Thyroid gland (tissue), 4 donors: Measurements from ENCODE around the gene FERMT1. TPM values are rescaled to one million over a fixed set of nuclear protein-coding genes. Genes with fewer than 3 reads are reported as not detected.

ENCODE experiments used
- DNase-seq, 2 donors: peaks; one replicate each; pipeline ENCODE4 v3.0.0-alpha.2; 2019
- H3K27ac ChIP-seq, 3 donors: fragments of 200-600 bp; sonication (generic); 1 replicate in 2 of 3; 2 replicates in 1 of 3; pipeline ENCODE4 v1.5.1; 2016 to 2019; ENCODE audit warnings: mild to moderate bottlenecking in 1 of 3, moderate library complexity in 1 of 3
- H3K27me3 ChIP-seq: fragments of 200-600 bp; sonication (generic); one replicate; pipeline ENCODE4 v1.5.1; 2019
- H3K36me3 ChIP-seq, 2 donors: fragments of 200-600 bp; sonication (generic); one replicate each; pipeline ENCODE4 v1.5.1; 2016 to 2019
- H3K4me1 ChIP-seq, 2 donors: fragments of 200-600 bp; sonication (generic); one replicate each; pipeline ENCODE4 v1.5.1; 2017 to 2019
- H3K4me3 ChIP-seq, 3 donors: fragments of 200-600 bp; sonication (generic); replicated peaks in 1 of 3; 1 replicate in 2 of 3; 2 replicates in 1 of 3; pipeline ENCODE4 v1.5.1; 2016; ENCODE audit warnings: mild to moderate bottlenecking in 1 of 3
- H3K9me3 ChIP-seq: fragments of 200-600 bp; sonication (generic); one replicate; pipeline ENCODE4 v1.5.1; 2017
- CTCF ChIP-seq, 6 experiments: fragments of 200-600 bp in 3 of 6; fragments of 450-650 bp in 3 of 6; sonication (generic) in 3 of 6; IDR thresholded peaks; one replicate each; pipeline ENCODE4 v1.5.1; 2016 to 2019; ENCODE audit warnings: antibody characterized with exemption in 6 of 6, mild to moderate bottlenecking in 2 of 6, inconsistent platforms in 1 of 6, moderate library complexity in 1 of 6
- POLR2A ChIP-seq, 2 donors: fragments of 450-650 bp; IDR thresholded peaks; one replicate each; pipeline ENCODE4 v1.6.1; 2017; ENCODE audit warnings: antibody characterized with exemption in 2 of 2, mild to moderate bottlenecking in 2 of 2, moderate library complexity in 1 of 2
- WGBS, 2 donors: methylation state at CpG; one replicate each; pipeline ENCODE4 v1.1.5; 2017; 5-methylcytosine and 5-hydroxymethylcytosine counted together
- intact Hi-C: fragments of 100-400 bp; cut with DNase I; formaldehyde crosslinking; loops from one replicate; pipeline ENCODE4 v1.15.1; 2023
- total RNA-seq, 4 donors: library from RNA; depleted of rRNA; stranded (reverse); fragments of >200 nt; gene quantifications; one replicate each; pipeline ENCODE4 v1.2.3, GENCODE V29; 2016

Gene FERMT1
- total RNA-seq, 4 donors from 2014 or later, result 6.6 to 11.6 (median 7.5) TPM

- no peak overlapping the region for H3K4me3 ChIP-seq
- TF ChIP-seq POLR2A (IDR thresholded peaks at IDR 0.05) (no peak), CTCF (IDR thresholded peaks at IDR 0.05) (no peak)
- no peaks in the 10 kb centered on the region for H3K4me1 ChIP-seq
- no peak overlapping the region for H3K27ac ChIP-seq
- H3K27me3 ChIP-seq, result no peaks in the 10 kb centered on the region
- DNase-seq, result no peak
- no peaks in the 10 kb centered on the region for H3K9me3 ChIP-seq
- H3K36me3 ChIP-seq, result peaks cover 4% of the 10 kb centered on the region in 2 donors
- intact Hi-C loops, result no loop called here
These were observed 94.0 kb downstream of the FERMT1 start for GRCh38 chr20:6028818-6029217.

- WGBS, 2 donors, result 91 to 98% methylated on average over 3 of the region's 3 CpGs
These were observed 96.8 kb downstream of the FERMT1 start for GRCh38 chr20:6026051-6026450.

More at GRCh38 chr20:6026051-6026450, 96.8 kb downstream of the FERMT1 start:
- TF ChIP-seq CTCF (IDR thresholded peaks at IDR 0.05), result no peak
- H3K4me3 ChIP-seq, result no peak overlapping the region
- no peak for DNase-seq
- H3K27ac ChIP-seq, result no peak overlapping the region
- intact Hi-C loops, result no loop called here
- no peaks in the 10 kb centered on the region for H3K27me3 ChIP-seq
- no peaks in the 10 kb centered on the region for H3K9me3 ChIP-seq
- H3K4me1 ChIP-seq, result no peaks in the 10 kb centered on the region
- peaks cover 0 to 4% of the 10 kb centered on the region in 2 donors for H3K36me3 ChIP-seq

Other genes starting within 250 kb of the FERMT1 start
- gene CHGB, start 211.5 kb downstream of the FERMT1 start, total RNA-seq, result 10 to 100 TPM in 1 of 4 donors, 1 to 10 TPM in 1, under 1 TPM in 2; 0.11 to 14.6 (median 1.6) TPM
- gene TRMT6, start 172.5 kb downstream of the FERMT1 start, total RNA-seq, result 1 to 10 TPM; 6.6 to 9.0 (median 8.8) TPM
- 1 to 10 TPM; 3.9 to 5.2 (median 4.5) TPM for gene MCM8, start 172.4 kb downstream of the FERMT1 start, total RNA-seq
- 10 to 100 TPM; 45.6 to 57.3 (median 52.0) TPM for gene CRLS1, start 116.9 kb downstream of the FERMT1 start, total RNA-seq
- not detected for gene LRRN4, start 69.0 kb downstream of the FERMT1 start, total RNA-seq